ENCODE data around the gene NAV3. TPM values are rescaled to one million over a fixed set of nuclear protein-coding genes. Genes with fewer than 3 reads are reported as not detected.

The NAV3 gene
- total and polyA plus RNA-seq, 2 experiments from 2014 or later, result 4.0 to 12.0 TPM

GRCh38 chr12:77999074-77999715, 168.5 kb downstream of the NAV3 start (continued):
- TF ChIP-seq CREB1 (CRISPR knock-in tag; IDR thresholded peaks at IDR 0.05; ENCODE audit: low read depth) (no peak), ZNF114 (CRISPR knock-in tag; IDR thresholded peaks at IDR 0.05) (no peak), EZH2phosphoT487 (IDR thresholded peaks at IDR 0.05; ENCODE audit: unreplicated experiment) (no peak), NANOG (IDR thresholded peaks at IDR 0.05; ENCODE audit: borderline replicate concordance) (no peak)

- H3K4me3 Mint-ChIP-seq, result no peak overlapping the region
- Histone ChIP-seq H3K4me2 (no peak overlapping the region), H3F3A (replicated peaks; ENCODE audit: low read depth) (no peaks in the 10 kb centered on the region), H3K79me2 (replicated peaks; ENCODE audit: insufficient read depth) (no peaks in the 10 kb centered on the region), H3K4me1 (ENCODE audit: insufficient read depth) (no peaks in the 10 kb centered on the region), H3K9me2 (ENCODE audit: insufficient read depth) (no peaks in the 10 kb centered on the region), H4K20me1 (replicated peaks; ENCODE audit: insufficient read depth) (no peaks in the 10 kb centered on the region), H3K4me3 (no peak overlapping the region), H2AFZ (no peak overlapping the region), H3K27me3 (ENCODE audit: insufficient read depth) (no peaks in the 10 kb centered on the region), H3K36me3 (ENCODE audit: insufficient read depth) (no peaks in the 10 kb centered on the region), H3K27ac (ENCODE audit: low read depth) (no peak overlapping the region)
- no peaks in the 10 kb centered on the region for H3K36me3 Mint-ChIP-seq (ENCODE audit: low read depth)
- no peaks in the 10 kb centered on the region for H3K4me1 Mint-ChIP-seq
- ATAC-seq (no peak), DNase-seq (ENCODE audit: low spot score) (no peak)
- H3K27me3 Mint-ChIP-seq (ENCODE audit: insufficient read depth, low read depth, poor library complexity), result no peaks in the 10 kb centered on the region
- no peak overlapping the region for H3K27ac Mint-ChIP-seq
- no peaks in the 10 kb centered on the region for H3K9me3 Mint-ChIP-seq
- TF ChIP-seq NANOG (IDR thresholded peaks at IDR 0.05; ENCODE audit: borderline replicate concordance), result no peak
- TF ChIP-seq EZH2 (IDR thresholded peaks at IDR 0.05; ENCODE audit: low read depth, unreplicated experiment), result no peak
- no peak for TF ChIP-seq ZNF114 (CRISPR knock-in tag; IDR thresholded peaks at IDR 0.05)
- TF ChIP-seq EZH2phosphoT487 (IDR thresholded peaks at IDR 0.05; ENCODE audit: unreplicated experiment), result no peak
- TF ChIP-seq ZNF462 (CRISPR knock-in tag; IDR thresholded peaks at IDR 0.05), result no peak
- TF ChIP-seq ETS1 (IDR thresholded peaks at IDR 0.05), result no peak
- TF ChIP-seq POLR2AphosphoS5 (IDR thresholded peaks at IDR 0.05; ENCODE audit: low read depth), result no peak
- TF ChIP-seq ZNF331 (CRISPR knock-in tag; IDR thresholded peaks at IDR 0.05; ENCODE audit: low read depth), result no peak
- no peak for TF ChIP-seq CTCF (conservative IDR thresholded peaks at IDR 0.05; ENCODE audit: low read depth in 2 of 2)
- no peak for TF ChIP-seq CREB1 (CRISPR knock-in tag; IDR thresholded peaks at IDR 0.05; ENCODE audit: low read depth)
- TF ChIP-seq REST (IDR thresholded peaks at IDR 0.05; ENCODE audit: unreplicated experiment), result no peak
- no peak for TF ChIP-seq JUNB (IDR thresholded peaks at IDR 0.05; ENCODE audit: unreplicated experiment)
Observed at GRCh38 chr12:78002878-78003277, 172.2 kb downstream of the NAV3 start.
